WTC11 (cell line): Measurements from ENCODE around the gene ANKMY1. TPM values are rescaled to one million over a fixed set of nuclear protein-coding genes. Genes with fewer than 3 reads are reported as not detected.

Source experiments
- ATAC-seq: fragments of 200-7000 bp; cut with Tn5 transposase; 2 replicates; pipeline ENCODE4 v1.10.0; 2021; ENCODE audit warnings: mild to moderate bottlenecking, moderate library complexity
- CTCF ChIA-PET: fragments of 300-600 bp; sonication (Branson Sonifier 250); formaldehyde crosslinking; loops from one replicate; lab custom pipeline; 2021; ENCODE audit warnings: antibody characterized with exemption; lab: Charles Lee
- POLR2A ChIA-PET: fragments of 350-600 bp; sonication (Branson Sonifier 250); formaldehyde crosslinking; loops from one replicate; lab custom pipeline; 2021; ENCODE audit warnings: antibody characterized with exemption; lab: Charles Lee
- DNase-seq: peaks from one replicate; pipeline ENCODE4 v3.0.0; 2021; ENCODE audit warnings: low spot score
- H3K27ac Mint-ChIP-seq: 2 replicates; pipeline ENCODE4 v1.8.0; 2021; ENCODE audit warnings: mixed read lengths
- H3K27me3 Mint-ChIP-seq: 2 replicates; pipeline ENCODE4 v1.8.0; 2021; ENCODE audit warnings: low read depth, mild to moderate bottlenecking, moderate library complexity, mixed read lengths
- H3K36me3 Mint-ChIP-seq: 2 replicates; pipeline ENCODE4 v1.8.0; 2021; ENCODE audit warnings: mixed read lengths
- H3K4me1 Mint-ChIP-seq: 2 replicates; pipeline ENCODE4 v1.8.0; 2022; ENCODE audit warnings: mixed read lengths
- H3K4me3 Mint-ChIP-seq: 2 replicates; pipeline ENCODE4 v1.8.0; 2021; ENCODE audit warnings: mild to moderate bottlenecking, moderate library complexity, mixed read lengths
- H3K9me3 Mint-ChIP-seq: 2 replicates; pipeline ENCODE4 v1.8.0; 2021; ENCODE audit warnings: mixed read lengths
- CREM ChIP-seq: sonication (generic); formaldehyde crosslinking; IDR thresholded peaks from 2 replicates; pipeline ENCODE4 v1.8.1; 2022; ENCODE audit warnings: mild to moderate bottlenecking, missing genetic modification reagents, moderate library complexity
- E2F4 ChIP-seq: sonication (generic); formaldehyde crosslinking; IDR thresholded peaks from 2 replicates; pipeline ENCODE4 v1.8.1; 2022; ENCODE audit warnings: low read depth, mild to moderate bottlenecking, moderate library complexity, missing genetic modification reagents, borderline replicate concordance
- FOXK1 ChIP-seq: sonication (generic); formaldehyde crosslinking; IDR thresholded peaks from 2 replicates; pipeline ENCODE4 v1.8.0; 2022; ENCODE audit warnings: mild to moderate bottlenecking, moderate library complexity, missing genetic modification reagents
- GABPB1 ChIP-seq: sonication (generic); formaldehyde crosslinking; IDR thresholded peaks from 2 replicates; pipeline ENCODE4 v1.8.1; 2023; ENCODE audit warnings: mild to moderate bottlenecking, missing genetic modification reagents
- KAT7 ChIP-seq: sonication (generic); formaldehyde crosslinking; IDR thresholded peaks from 2 replicates; pipeline ENCODE4 v1.8.1; 2023; ENCODE audit warnings: missing genetic modification reagents, mild to moderate bottlenecking, borderline replicate concordance
- MAX ChIP-seq: sonication (generic); formaldehyde crosslinking; IDR thresholded peaks from 2 replicates; pipeline ENCODE4 v1.8.0; 2022; ENCODE audit warnings: mild to moderate bottlenecking, missing genetic modification reagents
- NFATC4 ChIP-seq: fragments of 250-450 bp; sonication (Bioruptor Pico); IDR thresholded peaks from 2 replicates; pipeline ENCODE4 v1.9.0; 2021; ENCODE audit warnings: mild to moderate bottlenecking
- NFE2L1 ChIP-seq: sonication (generic); formaldehyde crosslinking; IDR thresholded peaks from 2 replicates; pipeline ENCODE4 v1.8.1; 2023; ENCODE audit warnings: missing genetic modification reagents
- NR1H2 ChIP-seq: sonication (generic); formaldehyde crosslinking; IDR thresholded peaks from 2 replicates; pipeline ENCODE4 v1.9.0; 2021; ENCODE audit warnings: mild to moderate bottlenecking, moderate library complexity, missing genetic modification reagents
- PRDM15 ChIP-seq: sonication (generic); formaldehyde crosslinking; IDR thresholded peaks from 2 replicates; pipeline ENCODE4 v1.8.0; 2022; ENCODE audit warnings: missing genetic modification reagents
- PRRX2 ChIP-seq: fragments of 250-450 bp; sonication (Bioruptor Pico); IDR thresholded peaks from 2 replicates; pipeline ENCODE4 v1.8.0; 2021; ENCODE audit warnings: mild to moderate bottlenecking
- SMAD4 ChIP-seq: sonication (generic); formaldehyde crosslinking; IDR thresholded peaks from 2 replicates; pipeline ENCODE4 v1.8.0; 2022; ENCODE audit warnings: mild to moderate bottlenecking, missing genetic modification reagents
- TCF7 ChIP-seq: sonication (generic); formaldehyde crosslinking; IDR thresholded peaks from 2 replicates; pipeline ENCODE4 v1.8.0; 2022; ENCODE audit warnings: mild to moderate bottlenecking, low read depth, missing genetic modification reagents, moderate library complexity
- TP53 ChIP-seq: sonication (generic); formaldehyde crosslinking; IDR thresholded peaks from 2 replicates; pipeline ENCODE4 v1.8.1; 2023; ENCODE audit warnings: mild to moderate bottlenecking, missing genetic modification reagents
- ZNF263 ChIP-seq: sonication (generic); formaldehyde crosslinking; IDR thresholded peaks from 2 replicates; pipeline ENCODE4 v1.8.1; 2022; ENCODE audit warnings: low read depth, mild to moderate bottlenecking, moderate library complexity, missing genetic modification reagents
- ZNF532 ChIP-seq: fragments of 250-450 bp; sonication (Bioruptor Pico); IDR thresholded peaks from 2 replicates; pipeline ENCODE4 v1.9.0; 2021; ENCODE audit warnings: mild to moderate bottlenecking, borderline replicate concordance
- ZNF671 ChIP-seq: fragments of 250-450 bp; sonication (Bioruptor Pico); IDR thresholded peaks from 2 replicates; pipeline ENCODE4 v1.8.0; 2021; ENCODE audit warnings: mild to moderate bottlenecking
- total RNA-seq: library from RNA; stranded (reverse); gene quantifications from 3 replicates; pipeline ENCODE4 v1.2.3, GENCODE V29; 2021

Gene ANKMY1
- total RNA-seq, 1 experiment from 2014 or later: 4.6 TPM

GRCh38 chr2:240573516-240574385 lies 16.0 kb upstream of the ANKMY1 start:
- POLR2A ChIA-PET: interaction anchor here (0.7 kb wide), 1 partner anchor 13 kb away, joined by 3 read pairs; the partner anchor contains the start of gene CAPN10
- H3K4me3 Mint-ChIP-seq: no peak overlapping the region
- peaks cover 12% of the 10 kb centered on the region for H3K27me3 Mint-ChIP-seq
- H3K27ac Mint-ChIP-seq: no peak overlapping the region
- no peaks in the 10 kb centered on the region for H3K4me1 Mint-ChIP-seq
- H3K9me3 Mint-ChIP-seq: no peaks in the 10 kb centered on the region
- CTCF ChIA-PET: interaction anchor here (1.4 kb wide), 1 partner anchor 60 kb away, joined by 4 read pairs; no protein-coding TSS in a partner anchor
- TF ChIP-seq SMAD4 (CRISPR knock-in tag) (no peak), MAX (no peak), PRDM15 (no peak), E2F4 (CRISPR knock-in tag) (no peak)
- no peak for DNase-seq
- no peak for ATAC-seq
- no peaks in the 10 kb centered on the region for H3K36me3 Mint-ChIP-seq

GRCh38 chr2:240573071-240573515 lies 15.3 kb upstream of the ANKMY1 start:
- TF ChIP-seq FOXK1 (CRISPR knock-in tag) (no peak), CREM (CRISPR knock-in tag) (no peak), ZNF671 (no peak), NFATC4 (CRISPR knock-in tag) (no peak), KAT7 (CRISPR knock-in tag) (no peak)
- POLR2A ChIA-PET: no interaction called here
- no peak for ATAC-seq
- Mint-ChIP-seq H3K36me3 (no peaks in the 10 kb centered on the region), H3K27ac (no peak overlapping the region), H3K9me3 (no peaks in the 10 kb centered on the region), H3K4me1 (no peaks in the 10 kb centered on the region), H3K27me3 (peaks cover 12% of the 10 kb centered on the region), H3K4me3 (no peak overlapping the region)
- no peak for DNase-seq
- CTCF ChIA-PET: interaction anchor here (1.4 kb wide), 1 partner anchor 59 kb away, joined by 4 read pairs; no protein-coding TSS in a partner anchor

- peak; percentile 8 for DNase-seq
- Mint-ChIP-seq H3K4me1 (peaks cover 5% of the 10 kb centered on the region), H3K4me3 (no peak overlapping the region), H3K9me3 (no peaks in the 10 kb centered on the region), H3K27me3 (peaks cover 18% of the 10 kb centered on the region), H3K27ac (no peak overlapping the region), H3K36me3 (no peaks in the 10 kb centered on the region)
- ChIA-PET CTCF (interaction anchor here (1.0 kb wide), 1 partner anchor 7 kb away, joined by 3 read pairs; no protein-coding TSS in a partner anchor), POLR2A (no interaction called here)
- no peak for ATAC-seq
- TF ChIP-seq NFE2L1 (CRISPR knock-in tag) (no peak), PRRX2 (CRISPR knock-in tag) (no peak), TCF7 (CRISPR knock-in tag) (no peak), ZNF532 (CRISPR knock-in tag) (no peak), GABPB1 (CRISPR knock-in tag) (no peak), NR1H2 (CRISPR knock-in tag) (no peak), TP53 (CRISPR knock-in tag) (no peak), E2F4 (CRISPR knock-in tag) (no peak), ZNF263 (no peak)
Measured at GRCh38 chr2:240572141-240573031, 14.6 kb upstream of the ANKMY1 start.
